IPS DF 19.7 (cell line): ENCODE results near the gene CNN3.

Experiments
- DNase-seq: peaks from one replicate; pipeline ENCODE4 v3.0.0-alpha.2; 2013; ENCODE audit warnings: low read depth, low spot score

Gene CNN3

GRCh38 chr1:94926915-94927404 is at the start of gene CNN3:
Gene CNN3, minus strand, starts transcription at chr1:94927110. Its CDS starts 216 bp downstream, at chr1:94926894.
- DNase-seq, result no peak

- DNase-seq, result no peak
These were observed 47.9 kb upstream of the CNN3 start for GRCh38 chr1:94974824-94975223.

- no peak for DNase-seq
These were observed 47.3 kb upstream of the CNN3 start for GRCh38 chr1:94974241-94974640.

- DNase-seq, result no peak
These were observed 46.5 kb upstream of the CNN3 start for GRCh38 chr1:94973309-94973922.

GRCh38 chr1:94971491-94971924 is 44.6 kb upstream of the CNN3 start:
- DNase-seq, result no peak

GRCh38 chr1:94970783-94971182 is 43.9 kb upstream of the CNN3 start:
- no peak for DNase-seq

- DNase-seq, result no peak
These were observed 42.2 kb upstream of the CNN3 start for GRCh38 chr1:94969137-94969536.

GRCh38 chr1:94966033-94966432 is 39.1 kb upstream of the CNN3 start:
- no peak for DNase-seq

- no peak for DNase-seq
These were observed 37.0 kb upstream of the CNN3 start for GRCh38 chr1:94963864-94964263.

- DNase-seq, result no peak
These were observed 35.7 kb upstream of the CNN3 start for GRCh38 chr1:94962409-94963265.

- no peak for DNase-seq
These were observed 35.1 kb upstream of the CNN3 start for GRCh38 chr1:94961988-94962387.

DNA sequence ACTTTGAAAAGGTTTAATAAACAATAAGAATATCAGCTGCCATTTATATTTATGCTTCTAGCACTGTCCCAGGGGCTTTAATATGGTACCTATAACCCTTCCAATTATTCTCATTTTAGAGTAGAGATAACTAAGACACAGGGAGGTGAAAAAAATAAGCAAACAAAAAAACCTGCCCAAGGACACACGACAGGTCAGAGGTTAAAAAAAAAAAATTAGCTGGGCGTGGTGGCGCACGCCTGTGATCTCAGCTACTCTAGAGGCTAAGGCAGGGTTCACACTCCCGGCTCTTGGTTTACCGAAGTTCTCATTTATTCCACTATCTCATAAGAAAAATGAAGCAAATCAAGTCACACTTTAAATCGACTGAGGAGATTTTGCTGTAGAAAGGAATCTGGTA is 34.7 kb upstream of the CNN3 start:
- DNase-seq, result no peak

GRCh38 chr1:94958081-94958480 is 31.2 kb upstream of the CNN3 start:
- DNase-seq, result no peak

- DNase-seq, result no peak
These were observed 29.1 kb upstream of the CNN3 start for GRCh38 chr1:94955767-94956632.

GRCh38 chr1:94954263-94955220 is 27.6 kb upstream of the CNN3 start:
- DNase-seq, result no peak

DNA sequence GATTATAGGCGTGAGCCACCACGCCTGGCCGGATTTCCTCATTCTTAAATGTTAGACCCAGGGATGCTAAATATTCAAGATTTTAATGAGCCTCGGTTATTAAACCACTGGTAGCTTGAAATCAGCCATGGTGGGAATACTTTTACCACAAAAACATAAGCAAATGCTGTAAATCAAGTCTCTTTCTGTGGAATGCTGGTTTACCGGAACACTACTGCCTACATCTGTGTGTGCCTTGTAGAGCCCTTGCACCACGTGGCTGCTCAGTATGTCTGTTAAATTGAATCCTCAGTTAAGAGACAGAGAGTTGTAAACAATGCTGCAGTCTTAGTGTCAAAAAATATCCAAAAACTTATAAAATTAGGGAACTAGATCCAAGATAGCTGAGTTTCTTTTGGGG is 26.8 kb upstream of the CNN3 start:
- DNase-seq, result no peak

DNA sequence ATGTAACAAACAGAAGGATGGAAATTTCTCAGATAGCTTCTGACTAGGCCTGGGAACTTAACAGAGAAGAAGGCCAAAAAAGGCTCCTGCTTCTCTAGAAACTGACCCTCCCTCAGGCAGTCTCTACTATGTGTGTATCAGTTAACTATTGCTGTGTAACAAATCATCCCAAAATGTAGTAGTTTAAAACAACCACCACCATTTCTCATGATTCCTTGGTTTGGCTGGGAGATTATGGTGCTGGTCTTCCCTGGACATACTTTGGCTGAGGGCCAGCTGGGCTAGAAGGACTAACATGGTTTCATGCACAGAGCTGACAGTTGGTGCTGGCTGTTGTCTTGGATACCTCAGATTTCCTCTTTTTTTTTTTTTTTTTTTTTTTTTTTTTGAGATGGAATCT is 26.2 kb upstream of the CNN3 start:
- DNase-seq, result no peak

DNA sequence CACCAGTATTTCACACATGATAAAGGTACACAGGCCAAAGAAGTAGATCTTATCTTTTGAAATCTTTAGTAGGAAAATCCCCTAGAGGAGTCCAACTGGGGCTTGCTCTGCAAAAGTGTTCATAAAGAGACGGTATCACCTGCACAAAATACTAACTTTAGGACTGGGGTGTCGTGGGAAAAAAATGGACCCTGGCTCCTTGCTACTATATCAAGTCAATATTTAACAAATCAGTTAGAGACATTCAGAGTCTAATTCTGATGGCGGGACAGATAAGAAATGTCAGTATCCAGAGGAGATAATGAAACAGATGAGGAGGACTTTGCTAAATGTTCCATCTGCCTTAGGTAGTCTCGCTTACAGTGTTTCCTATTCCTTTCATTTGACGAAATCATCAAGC is 25.6 kb upstream of the CNN3 start:
- DNase-seq, result no peak

DNA sequence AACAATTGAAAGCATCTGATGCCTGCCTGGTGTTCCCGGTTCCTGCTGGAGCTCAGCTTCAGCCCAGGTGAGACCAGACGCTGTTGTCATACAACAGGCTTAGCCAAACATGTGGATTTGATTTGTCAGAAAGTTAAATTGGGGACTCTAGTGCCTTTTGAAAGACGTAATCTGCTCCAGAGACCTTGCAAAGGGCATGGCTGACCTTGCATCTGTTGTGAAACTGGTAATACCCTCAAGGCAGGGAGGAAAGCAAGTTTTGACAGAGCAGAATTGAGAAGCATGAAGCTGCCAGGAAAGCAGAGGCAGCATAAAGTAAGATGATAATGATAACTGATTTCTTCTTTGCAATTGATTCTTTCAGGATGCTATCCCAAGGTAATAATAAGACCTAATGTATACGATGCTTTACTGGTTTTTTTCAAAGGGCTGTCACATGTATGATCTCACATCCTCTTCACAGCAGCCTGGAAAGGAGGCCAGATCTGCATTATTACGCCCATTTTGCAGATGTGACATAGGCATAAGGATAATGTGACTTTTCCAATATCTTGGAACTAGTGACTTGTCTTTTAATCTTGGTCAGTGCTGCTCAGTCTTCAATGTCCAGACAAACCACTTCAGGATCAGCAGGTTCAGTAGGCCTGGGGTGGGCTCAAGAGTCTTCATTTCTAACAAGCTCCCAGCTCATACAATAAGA is 24.7 kb upstream of the CNN3 start:
- DNase-seq, result no peak

DNA sequence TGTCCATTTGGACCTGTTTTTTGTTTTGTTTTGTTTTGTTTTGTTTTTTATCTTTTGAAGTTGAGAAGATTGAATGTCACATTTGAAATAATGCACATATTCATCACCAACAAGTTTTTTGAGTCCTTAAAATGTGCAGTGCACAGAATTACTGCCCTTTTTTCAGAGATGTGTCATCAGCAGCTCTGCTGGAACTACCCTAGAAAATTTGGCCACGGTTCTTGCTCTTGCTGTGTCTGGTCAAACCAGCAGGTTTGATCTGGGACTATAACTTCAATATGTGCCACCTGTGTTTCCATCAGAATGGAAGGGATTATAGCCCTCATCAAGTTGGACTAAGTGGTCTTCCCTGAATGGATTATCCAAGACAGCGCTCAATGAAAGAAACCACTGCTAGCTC is 24.1 kb upstream of the CNN3 start:
- DNase-seq, result no peak
